ENCODE measurements around the gene CACNB2. TPM values are rescaled to one million over a fixed set of nuclear protein-coding genes. Genes with fewer than 3 reads are reported as not detected.

Gene CACNB2
- under 0.01 and 1.3 TPM in 2 replicates for total RNA-seq

DNA sequence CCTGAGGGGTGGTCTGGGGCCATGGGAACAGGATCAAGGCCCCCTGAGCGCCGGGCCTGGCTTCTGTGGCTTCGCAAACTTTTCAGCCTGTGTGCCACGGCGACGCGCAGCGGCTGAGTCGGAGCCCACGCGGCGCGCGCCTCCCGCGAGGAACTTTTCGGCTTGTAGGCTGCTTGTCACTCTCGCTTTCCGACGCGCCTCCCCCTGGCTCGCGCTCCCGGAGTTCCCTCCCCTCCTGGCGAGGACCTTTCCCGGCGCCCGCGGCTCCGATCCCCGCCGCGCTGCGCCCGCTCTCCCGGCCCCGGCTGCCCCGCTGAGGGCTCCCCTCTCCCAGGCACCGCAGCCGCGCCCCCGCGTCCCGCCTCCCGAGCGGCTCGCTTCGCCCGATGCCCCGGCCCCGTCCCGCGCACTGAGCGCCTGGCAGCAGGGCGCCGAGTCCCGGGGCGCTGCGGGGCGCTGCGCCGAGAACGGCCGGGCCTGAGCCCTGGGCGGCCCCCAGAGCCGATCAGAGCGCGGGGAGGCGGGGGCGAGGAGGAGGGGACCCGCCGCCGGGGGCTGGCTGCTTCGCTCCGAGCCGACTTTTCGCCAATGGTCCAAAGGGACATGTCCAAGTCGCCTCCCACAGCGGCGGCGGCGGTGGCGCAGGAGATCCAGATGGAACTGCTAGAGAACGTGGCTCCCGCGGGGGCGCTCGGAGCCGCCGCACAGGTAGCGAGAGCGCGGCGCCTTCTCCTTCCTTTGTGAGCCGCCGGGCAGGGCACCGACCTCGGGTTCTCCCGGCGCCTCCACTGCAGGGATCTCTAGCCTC lies at the start of gene CACNB2:
TSS of gene CACNB2 (plus strand) at position 276 of the 808 bp plus-strand sequence.
- DNase-seq (ENCODE audit: low read depth): peak; percentile 16
- H3K4me3 ChIP-seq (ENCODE audit: low read depth, low read length): peak within 1 kb of the TSS; percentile 36
- TF ChIP-seq CTCF (IDR thresholded peaks at IDR 0.05; ENCODE audit: insufficient read depth, low read depth, low read length): no peak

GRCh38 chr10:18094332-18094731 lies 45.9 kb upstream of the CACNB2 start:
- TF ChIP-seq CTCF (IDR thresholded peaks at IDR 0.05; ENCODE audit: insufficient read depth, low read depth, low read length): no peak
- H3K4me3 ChIP-seq (ENCODE audit: low read depth, low read length): no peak overlapping the region

GRCh38 chr10:18094793-18095192 lies 45.4 kb upstream of the CACNB2 start:
- DNase-seq (ENCODE audit: low read depth): no peak
- no peak for TF ChIP-seq CTCF (IDR thresholded peaks at IDR 0.05; ENCODE audit: insufficient read depth, low read depth, low read length)
- H3K4me3 ChIP-seq (ENCODE audit: low read depth, low read length): no peak overlapping the region

More at GRCh38 chr10:18094332-18094731, 45.9 kb upstream of the CACNB2 start:
- DNase-seq (ENCODE audit: low read depth): no peak

DNA sequence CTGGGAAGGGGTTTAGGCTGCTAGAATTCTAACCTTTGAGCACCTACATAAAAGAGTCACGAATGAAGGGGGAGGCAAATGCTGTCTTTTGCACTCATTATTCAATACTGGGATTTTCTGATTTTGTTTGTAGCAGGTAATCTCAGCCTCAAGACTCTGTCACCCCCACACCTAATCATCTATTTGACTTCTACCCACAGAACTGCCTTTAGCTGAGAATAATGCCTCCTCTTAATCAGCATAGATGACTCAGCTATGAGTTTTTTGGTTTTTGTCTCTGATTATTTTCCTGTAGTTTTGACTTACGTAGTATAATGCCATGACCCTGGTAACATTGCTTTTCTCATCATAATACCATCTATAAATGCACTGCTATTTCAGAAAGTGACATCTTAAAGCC lies 42.7 kb upstream of the CACNB2 start:
- no peak for DNase-seq (ENCODE audit: low read depth)
- H3K4me3 ChIP-seq (ENCODE audit: low read depth, low read length): no peak overlapping the region
- no peak for TF ChIP-seq CTCF (IDR thresholded peaks at IDR 0.05; ENCODE audit: insufficient read depth, low read depth, low read length)

DNA sequence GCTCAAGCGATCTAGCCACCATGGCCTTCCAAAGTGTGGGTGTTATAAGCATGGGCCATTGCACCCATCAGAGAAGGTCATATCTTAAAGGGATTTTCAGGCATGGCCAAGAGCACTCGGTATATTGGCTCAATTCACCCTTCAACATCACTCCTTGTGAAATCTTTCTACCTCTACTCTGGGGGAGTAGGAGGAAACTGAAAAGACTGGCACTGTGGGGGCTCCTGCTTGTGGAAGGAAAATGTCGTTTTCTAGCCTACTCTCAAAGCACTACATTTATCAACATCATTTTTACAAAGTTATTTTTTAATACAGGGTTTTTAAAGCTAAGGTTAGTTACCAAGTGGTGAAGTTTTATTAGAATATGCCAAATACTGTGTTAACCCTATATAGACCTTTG lies 42.0 kb upstream of the CACNB2 start:
- no peak for TF ChIP-seq CTCF (IDR thresholded peaks at IDR 0.05; ENCODE audit: insufficient read depth, low read depth, low read length)
- no peak for DNase-seq (ENCODE audit: low read depth)
- no peak overlapping the region for H3K4me3 ChIP-seq (ENCODE audit: low read depth, low read length)

DNA sequence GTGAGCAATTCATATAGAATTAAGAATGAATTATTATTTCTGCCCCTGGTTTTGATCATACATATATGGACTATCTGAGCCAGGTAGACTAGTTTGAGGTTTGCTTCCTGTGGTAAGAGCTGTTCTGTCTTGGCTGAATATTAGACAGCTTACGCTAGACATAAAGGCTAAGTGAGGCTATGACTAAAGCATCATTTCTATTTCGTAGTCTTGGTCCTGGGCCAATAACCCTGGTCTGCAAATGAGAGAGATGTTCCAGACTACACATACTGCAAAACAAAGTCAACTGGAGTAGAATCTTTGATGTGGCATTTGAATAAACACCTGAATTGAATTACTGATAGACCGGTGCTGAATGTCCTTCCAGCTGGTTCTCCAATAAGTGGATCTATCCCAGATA lies 40.8 kb upstream of the CACNB2 start:
- TF ChIP-seq CTCF (IDR thresholded peaks at IDR 0.05; ENCODE audit: insufficient read depth, low read depth, low read length): no peak
- no peak for DNase-seq (ENCODE audit: low read depth)
- no peak overlapping the region for H3K4me3 ChIP-seq (ENCODE audit: low read depth, low read length)

All from fibroblast of villous mesenchyme (primary cell).